Neuronal stem cell (in vitro differentiated cells): ENCODE results near the gene PCDHB7.
"Not testable (repeated sequence)": the region's sequence is repeated elsewhere in the genome, so short reads cannot be mapped to it uniquely, and the experiment has no call there.

Experiments
- DNase-seq: peaks from one replicate; pipeline ENCODE4 v3.0.0-alpha.2; 2013; ENCODE audit warnings: low spot score
- H2AFZ ChIP-seq: one replicate; pipeline ENCODE4 v1.6.1; 2013; ENCODE audit warnings: mild to moderate bottlenecking, low read length, inconsistent platforms
- H2AK5ac ChIP-seq: 2 replicates; pipeline ENCODE4 v1.6.1; 2013; ENCODE audit warnings: low read depth, mild to moderate bottlenecking, inconsistent platforms, low read length, moderate library complexity, mixed read lengths
- H2BK120ac ChIP-seq: 2 replicates; pipeline ENCODE4 v1.6.1; 2013; ENCODE audit warnings: low read depth, mild to moderate bottlenecking, inconsistent platforms, low read length, moderate library complexity, mixed read lengths
- H2BK12ac ChIP-seq: one replicate; pipeline ENCODE4 v1.6.1; 2013; ENCODE audit warnings: low read length, inconsistent platforms
- H2BK15ac ChIP-seq: 2 replicates; pipeline ENCODE4 v1.6.1; 2013; ENCODE audit warnings: mild to moderate bottlenecking, low read length, inconsistent platforms, mixed read lengths
- H2BK5ac ChIP-seq: one replicate; pipeline ENCODE4 v1.6.1; 2013; ENCODE audit warnings: inconsistent platforms, mild to moderate bottlenecking, low read length, moderate library complexity
- H3K14ac ChIP-seq: one replicate; pipeline ENCODE4 v1.6.1; 2013; ENCODE audit warnings: low read length, inconsistent platforms
- H3K18ac ChIP-seq: 2 replicates; pipeline ENCODE4 v1.6.1; 2013; ENCODE audit warnings: low read length, inconsistent platforms
- H3K23ac ChIP-seq: 2 replicates; pipeline ENCODE4 v1.6.1; 2013; ENCODE audit warnings: low read depth, mild to moderate bottlenecking, mixed read lengths, low read length, inconsistent platforms; ENCODE audit not compliant: poor library complexity
- H3K27ac ChIP-seq: replicated peaks from 3 replicates; pipeline ENCODE4 v1.5.1; 2013; ENCODE audit warnings: low read length, inconsistent platforms
- H3K27me3 ChIP-seq, 3 experiments: 2 replicates each; pipeline ENCODE4 v1.6.1; 2013; ENCODE audit warnings: low read length in 3 of 3, mild to moderate bottlenecking in 2 of 3, inconsistent platforms in 1 of 3, low read depth in 1 of 3, mixed read lengths in 1 of 3, moderate library complexity in 1 of 3; ENCODE audit not compliant: control insufficient read depth in 3 of 3, insufficient read depth in 3 of 3
- H3K36me3 ChIP-seq, 2 donors: replicated peaks in 1 of 2; 2 replicates each; pipeline ENCODE4 v1.6.1; 2013; ENCODE audit warnings: low read length in 2 of 2; ENCODE audit not compliant: control insufficient read depth in 2 of 2, insufficient read depth in 2 of 2
- H3K4ac ChIP-seq: 2 replicates; pipeline ENCODE4 v1.6.1; 2013; ENCODE audit warnings: inconsistent platforms, mild to moderate bottlenecking, low read length, moderate library complexity
- H3K4me1 ChIP-seq, 2 donors: 1 replicate in 1 of 2; 2 replicates in 1 of 2; pipeline ENCODE4 v1.6.1; 2013; ENCODE audit warnings: low read length in 2 of 2, low read depth in 1 of 2; ENCODE audit not compliant: control insufficient read depth in 2 of 2, insufficient read depth in 1 of 2
- H3K4me2 ChIP-seq: one replicate; pipeline ENCODE4 v1.6.1; 2013; ENCODE audit warnings: mild to moderate bottlenecking, low read length, inconsistent platforms; ENCODE audit not compliant: insufficient read depth, poor library complexity, severe bottlenecking
- H3K4me3 ChIP-seq, 2 donors: 2 replicates each; pipeline ENCODE4 v1.5.1; 2013; ENCODE audit warnings: low read length in 2 of 2, mild to moderate bottlenecking in 2 of 2, inconsistent platforms in 1 of 2, moderate library complexity in 1 of 2
- H3K79me1 ChIP-seq: one replicate; pipeline ENCODE4 v1.6.1; 2013; ENCODE audit warnings: low read depth, mild to moderate bottlenecking, inconsistent platforms, low read length, moderate library complexity
- H3K9ac ChIP-seq: one replicate; pipeline ENCODE4 v1.6.1; 2013; ENCODE audit warnings: mild to moderate bottlenecking, low read depth, low read length, inconsistent platforms; ENCODE audit not compliant: poor library complexity
- H3K9me3 ChIP-seq, 2 donors: replicated peaks in 1 of 2; 2 replicates each; pipeline versions ENCODE3 to v1.6.1; 2013; ENCODE audit warnings: low read length in 2 of 2, mild to moderate bottlenecking in 2 of 2, inconsistent platforms in 1 of 2, low read depth in 1 of 2, mixed read lengths in 1 of 2, moderate library complexity in 1 of 2; ENCODE audit not compliant: control insufficient read depth in 2 of 2, insufficient read depth in 1 of 2
- H4K8ac ChIP-seq: one replicate; pipeline ENCODE4 v1.6.1; 2013; ENCODE audit warnings: low read depth, mild to moderate bottlenecking, inconsistent platforms, low read length, moderate library complexity
- H4K91ac ChIP-seq: one replicate; pipeline ENCODE4 v1.6.1; 2013; ENCODE audit warnings: low read length, low read depth, mild to moderate bottlenecking, inconsistent platforms; ENCODE audit not compliant: poor library complexity
- WGBS, 2 donors: extraction: QIAGEN DNeasy Blood & Tissue Kit; methylation state at CpG; one replicate each; pipeline ENCODE4 v1.1.7; 2013; ENCODE audit warnings: missing lambda C conversion rate in 2 of 2, mixed read lengths in 1 of 2; ENCODE audit not compliant: insufficient read length in 2 of 2, insufficient replicate concordance in 1 of 2; ENCODE audit errors: extremely low coverage in 2 of 2; 5-methylcytosine and 5-hydroxymethylcytosine counted together

The PCDHB7 gene

GRCh38 chr5:141224844-141225243, 52.4 kb downstream of the PCDHB7 start:
- not testable (repeated sequence) for H3K9ac ChIP-seq, DNase-seq, H3K4me3 ChIP-seq, H4K91ac ChIP-seq, H2BK15ac ChIP-seq, H3K14ac ChIP-seq, H2AFZ ChIP-seq, H2BK5ac ChIP-seq, H3K27me3 ChIP-seq, H3K4me1 ChIP-seq, H3K36me3 ChIP-seq, H2AK5ac ChIP-seq, H4K8ac ChIP-seq, H3K4me2 ChIP-seq, H3K4ac ChIP-seq, H2BK12ac ChIP-seq, H3K18ac ChIP-seq, H3K79me1 ChIP-seq, H3K23ac ChIP-seq, H3K27ac ChIP-seq, H2BK120ac ChIP-seq
- WGBS, 2 donors = no CpG with 5 or more reads among the region's 40 CpGs
- H3K9me3 ChIP-seq = peaks cover 7 to 21% of the 10 kb centered on the region in 2 donors

GRCh38 chr5:141225421-141225820, 53.0 kb downstream of the PCDHB7 start:
- H2BK5ac ChIP-seq, H3K36me3 ChIP-seq, DNase-seq, H2AK5ac ChIP-seq, H3K27ac ChIP-seq, H3K14ac ChIP-seq, H3K4me1 ChIP-seq, H2BK12ac ChIP-seq, H3K4ac ChIP-seq, H4K8ac ChIP-seq, H3K4me2 ChIP-seq, H2BK15ac ChIP-seq, H3K18ac ChIP-seq, H3K23ac ChIP-seq, H4K91ac ChIP-seq, H3K27me3 ChIP-seq, H2BK120ac ChIP-seq, H3K9ac ChIP-seq, H2AFZ ChIP-seq, H3K79me1 ChIP-seq, H3K4me3 ChIP-seq: not testable (repeated sequence)
- no CpG with 5 or more reads among the region's 30 CpGs for WGBS, 2 donors
- H3K9me3 ChIP-seq = peaks cover 7 to 21% of the 10 kb centered on the region in 2 donors
